NK-92 (cell line): ENCODE results near the gene SYT7.
A peak's percentile ranks its signal among the peaks of the same experiment; 100 is the strongest.
"Not testable (repeated sequence)": the region's sequence is repeated elsewhere in the genome, so short reads cannot be mapped to it uniquely, and the experiment has no call there.

Experiments used
- DNase-seq: peaks from one replicate; lab custom pipeline; 2025; ENCODE audit not compliant: unreplicated experiment; lab: John Stamatoyannopoulos, UW

Gene SYT7

GRCh38 chr11:61581030-61581928 is at the start of gene SYT7:
TSS of gene SYT7 (minus strand) at chr11:61581076. CDS start at chr11:61580820, 256 bp downstream.
- peak; percentile 22 for DNase-seq

- DNase-seq = no peak
Observed at GRCh38 chr11:61630089-61630488, 49.2 kb upstream of the SYT7 start.

- DNase-seq = no peak
Observed at GRCh38 chr11:61629082-61629833, 48.4 kb upstream of the SYT7 start.

- no peak for DNase-seq
Observed at GRCh38 chr11:61628662-61628970, 47.7 kb upstream of the SYT7 start.

GRCh38 chr11:61627850-61628661 is 47.2 kb upstream of the SYT7 start:
- DNase-seq = no peak

GRCh38 chr11:61626580-61627380 is 45.9 kb upstream of the SYT7 start:
- no peak for DNase-seq

GRCh38 chr11:61625525-61625924 is 44.6 kb upstream of the SYT7 start:
- DNase-seq = no peak

GRCh38 chr11:61621917-61622585 is 41.2 kb upstream of the SYT7 start:
- no peak for DNase-seq

GRCh38 chr11:61619471-61620226 is 38.8 kb upstream of the SYT7 start:
- DNase-seq = no peak

GRCh38 chr11:61618978-61619377 is 38.1 kb upstream of the SYT7 start:
- no peak for DNase-seq

- no peak for DNase-seq
Observed at GRCh38 chr11:61617515-61617914, 36.6 kb upstream of the SYT7 start.

- DNase-seq = no peak
Observed at GRCh38 chr11:61616434-61616833, 35.6 kb upstream of the SYT7 start.

GRCh38 chr11:61614782-61615181 is 33.9 kb upstream of the SYT7 start:
- DNase-seq = not testable (repeated sequence)

GRCh38 chr11:61613870-61614269 is 33.0 kb upstream of the SYT7 start:
- no peak for DNase-seq

- DNase-seq = no peak
Observed at GRCh38 chr11:61613051-61613450, 32.2 kb upstream of the SYT7 start.

GRCh38 chr11:61611309-61611708 is 30.4 kb upstream of the SYT7 start:
- no peak for DNase-seq

- DNase-seq = no peak
Observed at GRCh38 chr11:61610905-61611304, 30.0 kb upstream of the SYT7 start.

GRCh38 chr11:61609980-61610366 is 29.1 kb upstream of the SYT7 start:
- DNase-seq = no peak
